NK-92 (cell line): ENCODE data around the gene KLK10.
"Not testable (repeated sequence)": the region's sequence is repeated elsewhere in the genome, so short reads cannot be mapped to it uniquely, and the experiment has no call there.

ENCODE experiments used
- DNase-seq: peaks from one replicate; lab custom pipeline; 2025; ENCODE audit not compliant: unreplicated experiment; lab: John Stamatoyannopoulos, UW

Gene KLK10

DNA sequence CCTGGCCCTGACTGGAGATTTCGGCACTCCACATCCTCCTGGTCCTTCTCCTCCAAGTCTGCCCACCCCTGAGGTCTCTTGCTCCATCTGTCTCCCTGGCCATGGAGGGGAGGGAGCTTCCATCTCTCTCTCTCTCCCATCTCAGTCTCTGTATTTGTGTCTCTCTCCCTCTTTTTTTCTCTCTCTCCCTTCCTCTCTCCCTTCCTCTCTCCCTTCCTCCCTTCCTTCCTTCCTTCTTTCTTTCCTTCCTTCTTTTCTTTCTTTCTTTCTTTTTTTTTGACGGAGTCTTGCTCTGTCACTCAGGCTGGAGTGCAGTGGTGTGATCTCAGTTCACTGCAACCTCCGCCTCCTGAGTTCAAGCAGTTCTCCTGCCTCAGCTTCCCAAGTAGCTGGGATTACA lies 49.7 kb downstream of the KLK10 start:
- not testable (repeated sequence) for DNase-seq

DNA sequence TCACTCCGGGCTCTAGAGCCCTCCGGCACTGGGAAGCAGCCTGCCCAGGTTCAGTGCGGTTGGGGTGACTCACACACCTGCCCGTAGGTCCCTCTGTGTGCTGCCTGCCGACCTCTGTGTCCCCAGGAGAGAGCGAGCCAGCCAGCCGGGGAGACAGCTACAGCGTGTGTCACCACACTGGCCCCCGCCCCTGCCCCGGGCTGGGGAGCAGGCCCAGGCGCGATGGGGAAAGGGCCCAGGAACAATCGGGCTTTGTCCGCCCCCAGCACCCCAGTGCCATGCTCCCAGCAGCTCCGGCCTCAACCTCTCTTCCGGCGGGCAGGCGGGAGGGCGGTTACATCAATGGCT lies 50.1 kb downstream of the KLK10 start, which contains the start of gene KLK6:
Gene KLK6, minus strand, starts transcription at position 179 of the 348 bp plus-strand sequence. CDS start 1,487 bp downstream, outside the sequence.
- DNase-seq: no peak

DNA sequence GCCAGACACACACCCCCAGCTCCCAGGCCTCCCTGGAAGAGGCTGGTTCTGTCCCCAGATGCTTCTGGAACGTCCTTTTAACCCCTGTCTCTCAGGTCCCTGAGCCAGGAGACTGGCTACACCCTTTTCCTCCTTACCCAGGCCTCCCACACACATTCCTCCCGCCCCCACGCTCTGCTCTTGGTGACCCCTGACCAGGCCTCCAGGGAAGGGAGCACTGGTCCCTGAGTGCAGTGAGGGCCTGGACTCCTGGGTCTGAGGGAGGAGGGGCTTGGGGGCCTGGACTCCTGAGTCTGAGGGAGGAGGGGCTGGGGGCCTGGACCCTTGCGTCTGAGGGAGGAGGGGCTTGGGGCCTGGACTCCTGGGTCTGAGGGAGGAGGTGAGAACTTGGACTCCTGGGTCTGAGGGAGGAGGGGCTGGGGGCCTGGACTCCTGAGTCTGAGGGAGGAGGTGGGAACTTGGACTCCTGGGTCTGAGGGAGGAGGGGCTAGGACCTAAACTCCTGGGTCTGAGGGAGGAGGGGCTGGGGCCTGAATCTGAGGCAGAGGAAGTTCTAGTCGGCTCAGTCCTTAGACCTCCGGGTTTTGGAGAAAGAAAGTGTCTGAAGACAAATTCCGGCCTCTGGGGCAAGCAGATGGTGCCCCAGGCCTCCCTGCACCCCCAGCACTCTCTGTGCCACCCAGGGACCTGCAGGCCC lies 50.6 kb downstream of the KLK10 start:
- no peak for DNase-seq

DNA sequence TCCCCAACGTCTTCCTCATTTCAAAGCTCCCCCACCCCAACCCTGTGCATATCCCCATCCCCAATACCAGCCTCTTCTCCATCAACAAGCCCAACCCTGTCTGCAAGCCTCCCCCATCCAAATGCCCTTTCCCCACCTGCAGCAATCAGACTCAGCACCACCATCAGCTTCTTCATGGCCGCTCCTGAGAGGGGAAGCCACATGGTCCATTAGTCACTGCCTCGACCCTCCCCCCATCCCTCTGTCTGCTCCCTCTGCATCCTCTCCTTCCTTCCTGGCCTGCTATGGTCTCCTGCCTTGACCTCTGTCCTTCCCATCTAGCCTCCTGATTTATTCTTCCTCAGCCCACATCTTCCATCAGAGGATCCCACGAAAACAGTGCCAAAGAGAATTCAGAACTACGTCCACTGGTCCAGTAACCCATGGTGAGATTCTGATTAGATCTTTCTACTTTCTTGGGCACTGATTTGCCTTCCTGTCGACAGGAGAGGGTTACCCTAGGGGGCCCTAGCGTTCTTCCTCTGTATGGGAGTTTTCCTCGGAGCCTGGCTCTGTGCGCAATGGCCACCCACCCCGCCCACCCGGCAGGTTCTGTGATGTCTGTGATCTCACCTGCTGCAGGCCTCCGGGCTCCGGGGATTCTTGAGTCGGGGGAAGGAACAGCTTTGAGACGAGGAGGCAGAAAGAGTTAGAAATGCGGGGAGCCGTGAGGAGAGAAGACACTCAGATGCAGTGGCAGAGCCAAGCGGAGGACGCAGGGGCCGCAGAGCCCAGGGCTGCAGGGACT lies 51.4 kb downstream of the KLK10 start:
- DNase-seq: no peak

DNA sequence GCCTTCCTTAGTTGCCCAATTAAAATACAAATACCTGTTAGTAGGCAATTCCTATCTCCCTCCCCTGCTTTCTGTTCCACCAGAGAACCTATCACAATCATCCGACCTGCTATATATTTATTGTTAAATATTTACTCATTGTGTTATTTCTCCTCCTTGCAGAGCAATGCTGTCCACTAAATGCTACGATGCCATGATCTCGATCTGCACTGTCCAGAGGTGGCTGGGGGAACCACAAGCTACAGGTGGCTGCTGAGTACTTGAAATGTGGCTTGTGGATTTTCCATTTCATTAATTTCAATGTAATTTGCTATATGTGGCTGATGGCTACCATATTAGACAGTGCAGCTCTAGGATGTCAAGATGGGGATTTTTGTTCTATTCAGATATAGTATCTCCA lies 55.2 kb downstream of the KLK10 start:
- DNase-seq: no peak

DNA sequence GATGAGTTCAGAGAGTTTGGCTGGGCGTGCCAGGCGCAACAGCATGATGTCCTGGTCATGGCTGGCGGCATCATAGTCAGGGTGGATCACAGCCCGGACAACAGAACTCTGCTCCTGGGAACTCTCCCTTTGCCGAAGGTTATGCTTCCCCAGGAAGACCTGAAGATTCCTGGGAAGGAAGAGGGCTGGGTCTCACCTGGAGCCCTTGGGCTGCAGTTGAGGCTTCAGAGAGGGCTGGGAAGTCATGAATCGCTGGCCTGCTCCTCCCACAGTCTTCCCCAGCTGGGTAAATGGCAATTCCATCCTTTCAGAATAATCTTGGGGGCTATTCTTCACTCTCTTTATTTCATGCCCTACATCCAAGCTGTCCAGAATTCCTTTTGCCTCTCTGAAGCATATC lies 56.1 kb downstream of the KLK10 start:
- no peak for DNase-seq
